WTC11 (cell line): ENCODE results near the gene LMF2. TPM values are rescaled to one million over a fixed set of nuclear protein-coding genes. Genes with fewer than 3 reads are reported as not detected.

ENCODE experiments used
- ATAC-seq: fragments of 200-7000 bp; cut with Tn5 transposase; 2 replicates; pipeline ENCODE4 v1.10.0; 2021; ENCODE audit warnings: mild to moderate bottlenecking, moderate library complexity
- CTCF ChIA-PET: fragments of 300-600 bp; sonication (Branson Sonifier 250); formaldehyde crosslinking; loops from one replicate; lab custom pipeline; 2021; ENCODE audit warnings: antibody characterized with exemption; lab: Charles Lee
- POLR2A ChIA-PET: fragments of 350-600 bp; sonication (Branson Sonifier 250); formaldehyde crosslinking; loops from one replicate; lab custom pipeline; 2021; ENCODE audit warnings: antibody characterized with exemption; lab: Charles Lee
- DNase-seq: peaks from one replicate; pipeline ENCODE4 v3.0.0; 2021; ENCODE audit warnings: low spot score
- H3K27ac Mint-ChIP-seq: 2 replicates; pipeline ENCODE4 v1.8.0; 2021; ENCODE audit warnings: mixed read lengths
- H3K27me3 Mint-ChIP-seq: 2 replicates; pipeline ENCODE4 v1.8.0; 2021; ENCODE audit warnings: low read depth, mild to moderate bottlenecking, moderate library complexity, mixed read lengths
- H3K36me3 Mint-ChIP-seq: 2 replicates; pipeline ENCODE4 v1.8.0; 2021; ENCODE audit warnings: mixed read lengths
- H3K4me1 Mint-ChIP-seq: 2 replicates; pipeline ENCODE4 v1.8.0; 2022; ENCODE audit warnings: mixed read lengths
- H3K4me3 Mint-ChIP-seq: 2 replicates; pipeline ENCODE4 v1.8.0; 2021; ENCODE audit warnings: mild to moderate bottlenecking, moderate library complexity, mixed read lengths
- H3K9me3 Mint-ChIP-seq: 2 replicates; pipeline ENCODE4 v1.8.0; 2021; ENCODE audit warnings: mixed read lengths
- CDX4 ChIP-seq: fragments of 250-450 bp; sonication (Bioruptor Pico); IDR thresholded peaks from 2 replicates; pipeline ENCODE4 v1.9.0; 2021; ENCODE audit warnings: moderate library complexity, mild to moderate bottlenecking, inconsistent platforms, borderline replicate concordance
- CREB1 ChIP-seq: sonication (generic); formaldehyde crosslinking; IDR thresholded peaks from 2 replicates; pipeline ENCODE4 v1.8.0; 2023; ENCODE audit warnings: mild to moderate bottlenecking, missing genetic modification reagents
- ETV6 ChIP-seq: sonication (generic); formaldehyde crosslinking; IDR thresholded peaks from 2 replicates; pipeline ENCODE4 v1.8.1; 2022; ENCODE audit warnings: mild to moderate bottlenecking, missing genetic modification reagents
- FOXP1 ChIP-seq: sonication (generic); formaldehyde crosslinking; IDR thresholded peaks from 2 replicates; pipeline ENCODE4 v1.8.0; 2022; ENCODE audit warnings: missing genetic modification reagents, mild to moderate bottlenecking, moderate library complexity, borderline replicate concordance
- HMGA2 ChIP-seq: fragments of 250-450 bp; sonication (Bioruptor Pico); IDR thresholded peaks from 2 replicates; pipeline ENCODE4 v1.4.0; 2021; ENCODE audit warnings: mild to moderate bottlenecking, moderate library complexity
- IRF1 ChIP-seq: sonication (generic); formaldehyde crosslinking; IDR thresholded peaks from 2 replicates; pipeline ENCODE4 v1.8.0; 2023; ENCODE audit warnings: missing genetic modification reagents
- JAZF1 ChIP-seq: fragments of 250-450 bp; sonication (Bioruptor Pico); IDR thresholded peaks from 2 replicates; pipeline ENCODE4 v1.9.0; 2021; ENCODE audit warnings: moderate library complexity, mild to moderate bottlenecking, inconsistent platforms
- NFYB ChIP-seq: sonication (generic); formaldehyde crosslinking; conservative IDR thresholded peaks from 2 replicates; pipeline ENCODE4 v1.8.0; 2022; ENCODE audit warnings: low read depth, missing genetic modification reagents
- NR1H2 ChIP-seq: sonication (generic); formaldehyde crosslinking; IDR thresholded peaks from 2 replicates; pipeline ENCODE4 v1.9.0; 2021; ENCODE audit warnings: mild to moderate bottlenecking, moderate library complexity, missing genetic modification reagents
- OVOL2 ChIP-seq: fragments of 250-450 bp; sonication (Bioruptor Pico); IDR thresholded peaks from 2 replicates; pipeline ENCODE4 v1.9.0; 2021; ENCODE audit warnings: mild to moderate bottlenecking, borderline replicate concordance
- TEAD4 ChIP-seq: sonication (generic); formaldehyde crosslinking; IDR thresholded peaks from 2 replicates; pipeline ENCODE4 v1.8.0; 2022; ENCODE audit warnings: mild to moderate bottlenecking, missing genetic modification reagents
- TP53 ChIP-seq: sonication (generic); formaldehyde crosslinking; IDR thresholded peaks from 2 replicates; pipeline ENCODE4 v1.8.1; 2023; ENCODE audit warnings: mild to moderate bottlenecking, missing genetic modification reagents
- ZNF263 ChIP-seq: sonication (generic); formaldehyde crosslinking; IDR thresholded peaks from 2 replicates; pipeline ENCODE4 v1.8.1; 2022; ENCODE audit warnings: low read depth, mild to moderate bottlenecking, moderate library complexity, missing genetic modification reagents
- total RNA-seq: library from RNA; stranded (reverse); gene quantifications from 3 replicates; pipeline ENCODE4 v1.2.3, GENCODE V29; 2021
- TF ChIP-seq, protein P1 (sequence below): sonication (generic); formaldehyde crosslinking; IDR thresholded peaks from 2 replicates; pipeline ENCODE4 v1.8.0; 2023; ENCODE audit warnings: mild to moderate bottlenecking, missing genetic modification reagents
- TF ChIP-seq, protein P2 (sequence below): fragments of 250-450 bp; sonication (Bioruptor Pico); IDR thresholded peaks from 2 replicates; pipeline ENCODE4 v2.1.2; 2022; ENCODE audit warnings: mild to moderate bottlenecking, moderate library complexity
- TF ChIP-seq, protein P3 (sequence below): sonication (generic); formaldehyde crosslinking; conservative IDR thresholded peaks from 2 replicates; pipeline ENCODE4 v1.8.1; 2023; ENCODE audit warnings: mild to moderate bottlenecking, low read depth, missing genetic modification reagents, moderate library complexity

Gene LMF2
- total RNA-seq, 1 experiment from 2014 or later: 43.7 TPM

DNA sequence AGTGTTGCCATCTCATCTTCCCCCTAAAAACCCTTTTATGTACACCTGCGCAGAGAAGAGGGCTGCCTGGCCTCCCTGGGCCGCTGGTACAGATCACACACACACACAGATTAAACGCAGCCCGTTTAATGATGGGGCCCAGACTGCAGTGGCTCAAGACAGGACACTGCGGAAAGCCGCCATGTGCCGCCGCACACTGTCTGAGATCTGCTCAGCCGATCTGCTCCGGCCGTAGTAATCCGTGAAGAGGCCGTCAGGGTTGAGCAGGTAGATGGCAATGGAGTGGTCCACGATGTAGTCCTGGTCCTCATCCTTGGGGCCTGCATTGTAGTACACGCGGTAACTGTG, 15.9 kb upstream of the LMF2 start:
- no peaks in the 10 kb centered on the region for H3K9me3 Mint-ChIP-seq
- POLR2A ChIA-PET: no interaction called here

DNA sequence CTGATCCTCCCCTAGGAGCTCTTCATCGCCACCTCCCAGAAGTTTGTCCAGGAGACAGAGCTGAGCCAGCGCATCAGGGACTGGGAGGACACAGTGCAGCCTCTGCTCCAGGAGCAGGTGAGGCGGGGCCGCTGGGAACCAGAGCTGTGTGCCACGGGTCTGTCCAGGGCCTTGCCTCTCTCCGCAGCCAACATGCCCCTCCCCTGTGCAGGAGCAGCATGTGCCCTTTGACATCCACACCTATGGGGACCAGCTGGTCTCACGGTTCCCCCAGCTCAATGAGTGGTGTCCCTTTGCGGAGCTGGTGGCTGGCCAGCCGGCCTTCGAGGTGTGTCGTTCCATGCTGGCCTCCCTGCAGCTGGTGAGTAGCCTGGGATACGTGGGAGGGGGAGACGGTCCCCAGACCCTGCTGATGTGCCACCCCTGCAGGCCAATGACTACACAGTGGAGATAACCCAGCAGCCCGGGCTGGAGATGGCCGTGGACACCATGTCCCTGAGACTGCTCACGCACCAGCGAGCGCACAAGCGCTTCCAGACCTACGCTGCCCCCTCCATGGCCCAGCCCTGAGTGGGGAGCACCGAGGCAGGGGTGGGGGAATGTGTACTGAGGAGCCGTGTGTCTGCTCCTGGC, 15.4 kb upstream of the LMF2 start:
- Mint-ChIP-seq H3K9me3 (no peaks in the 10 kb centered on the region), H3K36me3 (peaks cover 7% of the 10 kb centered on the region), H3K27me3 (peaks cover 14% of the 10 kb centered on the region), H3K27ac (no peak overlapping the region), H3K4me3 (no peak overlapping the region), H3K4me1 (peaks cover 13% of the 10 kb centered on the region)
- TF ChIP-seq NFYB (no peak), OVOL2 (CRISPR knock-in tag) (no peak), ZNF263 (CRISPR knock-in tag) (no peak), IRF1 (CRISPR knock-in tag) (no peak), TP53 (CRISPR knock-in tag) (no peak)
- POLR2A ChIA-PET: no interaction called here
- CTCF ChIA-PET: interaction anchor here (0.8 to 1.2 kb wide), 2 partner anchors 25 to 40 kb away, joined by 3 read pairs; partner anchors contain the start of gene SYCE3
- DNase-seq (no peak), ATAC-seq (no peak)

More for the DNA sequence above, 15.9 kb upstream of the LMF2 start:
- Mint-ChIP-seq H3K4me1 (peaks cover 13% of the 10 kb centered on the region), H3K27ac (no peak overlapping the region), H3K27me3 (peaks cover 19% of the 10 kb centered on the region), H3K4me3 (no peak overlapping the region), H3K36me3 (peaks cover 7% of the 10 kb centered on the region)
- DNase-seq (no peak), ATAC-seq (no peak)
- no peak for TF ChIP-seq TEAD4 (CRISPR knock-in tag)
- TF ChIP-seq, protein P1, sequence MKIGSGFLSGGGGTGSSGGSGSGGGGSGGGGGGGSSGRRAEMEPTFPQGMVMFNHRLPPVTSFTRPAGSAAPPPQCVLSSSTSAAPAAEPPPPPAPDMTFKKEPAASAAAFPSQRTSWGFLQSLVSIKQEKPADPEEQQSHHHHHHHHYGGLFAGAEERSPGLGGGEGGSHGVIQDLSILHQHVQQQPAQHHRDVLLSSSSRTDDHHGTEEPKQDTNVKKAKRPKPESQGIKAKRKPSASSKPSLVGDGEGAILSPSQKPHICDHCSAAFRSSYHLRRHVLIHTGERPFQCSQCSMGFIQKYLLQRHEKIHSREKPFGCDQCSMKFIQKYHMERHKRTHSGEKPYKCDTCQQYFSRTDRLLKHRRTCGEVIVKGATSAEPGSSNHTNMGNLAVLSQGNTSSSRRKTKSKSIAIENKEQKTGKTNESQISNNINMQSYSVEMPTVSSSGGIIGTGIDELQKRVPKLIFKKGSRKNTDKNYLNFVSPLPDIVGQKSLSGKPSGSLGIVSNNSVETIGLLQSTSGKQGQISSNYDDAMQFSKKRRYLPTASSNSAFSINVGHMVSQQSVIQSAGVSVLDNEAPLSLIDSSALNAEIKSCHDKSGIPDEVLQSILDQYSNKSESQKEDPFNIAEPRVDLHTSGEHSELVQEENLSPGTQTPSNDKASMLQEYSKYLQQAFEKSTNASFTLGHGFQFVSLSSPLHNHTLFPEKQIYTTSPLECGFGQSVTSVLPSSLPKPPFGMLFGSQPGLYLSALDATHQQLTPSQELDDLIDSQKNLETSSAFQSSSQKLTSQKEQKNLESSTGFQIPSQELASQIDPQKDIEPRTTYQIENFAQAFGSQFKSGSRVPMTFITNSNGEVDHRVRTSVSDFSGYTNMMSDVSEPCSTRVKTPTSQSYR (CRISPR knock-in tag): no peak
- TF ChIP-seq CDX4 (CRISPR knock-in tag): no peak
- TF ChIP-seq HMGA2 (CRISPR knock-in tag): no peak
- no peak for TF ChIP-seq CREB1 (CRISPR knock-in tag)
- no peak for TF ChIP-seq IRF1 (CRISPR knock-in tag)
- TF ChIP-seq, protein P2, sequence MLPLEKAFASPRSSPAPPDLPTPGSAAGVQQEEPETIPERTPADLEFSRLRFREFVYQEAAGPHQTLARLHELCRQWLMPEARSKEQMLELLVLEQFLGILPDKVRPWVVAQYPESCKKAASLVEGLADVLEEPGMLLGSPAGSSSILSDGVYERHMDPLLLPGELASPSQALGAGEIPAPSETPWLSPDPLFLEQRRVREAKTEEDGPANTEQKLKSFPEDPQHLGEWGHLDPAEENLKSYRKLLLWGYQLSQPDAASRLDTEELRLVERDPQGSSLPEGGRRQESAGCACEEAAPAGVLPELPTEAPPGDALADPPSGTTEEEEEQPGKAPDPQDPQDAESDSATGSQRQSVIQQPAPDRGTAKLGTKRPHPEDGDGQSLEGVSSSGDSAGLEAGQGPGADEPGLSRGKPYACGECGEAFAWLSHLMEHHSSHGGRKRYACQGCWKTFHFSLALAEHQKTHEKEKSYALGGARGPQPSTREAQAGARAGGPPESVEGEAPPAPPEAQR: no peak
- no peak for TF ChIP-seq NR1H2 (CRISPR knock-in tag)
- no peak for TF ChIP-seq FOXP1
- TF ChIP-seq JAZF1: no peak
- TF ChIP-seq, protein P3, sequence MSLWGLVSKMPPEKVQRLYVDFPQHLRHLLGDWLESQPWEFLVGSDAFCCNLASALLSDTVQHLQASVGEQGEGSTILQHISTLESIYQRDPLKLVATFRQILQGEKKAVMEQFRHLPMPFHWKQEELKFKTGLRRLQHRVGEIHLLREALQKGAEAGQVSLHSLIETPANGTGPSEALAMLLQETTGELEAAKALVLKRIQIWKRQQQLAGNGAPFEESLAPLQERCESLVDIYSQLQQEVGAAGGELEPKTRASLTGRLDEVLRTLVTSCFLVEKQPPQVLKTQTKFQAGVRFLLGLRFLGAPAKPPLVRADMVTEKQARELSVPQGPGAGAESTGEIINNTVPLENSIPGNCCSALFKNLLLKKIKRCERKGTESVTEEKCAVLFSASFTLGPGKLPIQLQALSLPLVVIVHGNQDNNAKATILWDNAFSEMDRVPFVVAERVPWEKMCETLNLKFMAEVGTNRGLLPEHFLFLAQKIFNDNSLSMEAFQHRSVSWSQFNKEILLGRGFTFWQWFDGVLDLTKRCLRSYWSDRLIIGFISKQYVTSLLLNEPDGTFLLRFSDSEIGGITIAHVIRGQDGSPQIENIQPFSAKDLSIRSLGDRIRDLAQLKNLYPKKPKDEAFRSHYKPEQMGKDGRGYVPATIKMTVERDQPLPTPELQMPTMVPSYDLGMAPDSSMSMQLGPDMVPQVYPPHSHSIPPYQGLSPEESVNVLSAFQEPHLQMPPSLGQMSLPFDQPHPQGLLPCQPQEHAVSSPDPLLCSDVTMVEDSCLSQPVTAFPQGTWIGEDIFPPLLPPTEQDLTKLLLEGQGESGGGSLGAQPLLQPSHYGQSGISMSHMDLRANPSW (CRISPR knock-in tag): no peak
- TF ChIP-seq OVOL2 (CRISPR knock-in tag): no peak
- no peak for TF ChIP-seq ETV6 (CRISPR knock-in tag)
- CTCF ChIA-PET: interaction anchor here (4.3 kb wide), 1 partner anchor 15 kb away, joined by 60 read pairs; the partner anchor contains the start of genes LMF2 and NCAPH2
